ENCODE results near the gene TMEM88.
A peak's percentile ranks its signal among the peaks of the same experiment; 100 is the strongest.

TMEM88 gene

DNA sequence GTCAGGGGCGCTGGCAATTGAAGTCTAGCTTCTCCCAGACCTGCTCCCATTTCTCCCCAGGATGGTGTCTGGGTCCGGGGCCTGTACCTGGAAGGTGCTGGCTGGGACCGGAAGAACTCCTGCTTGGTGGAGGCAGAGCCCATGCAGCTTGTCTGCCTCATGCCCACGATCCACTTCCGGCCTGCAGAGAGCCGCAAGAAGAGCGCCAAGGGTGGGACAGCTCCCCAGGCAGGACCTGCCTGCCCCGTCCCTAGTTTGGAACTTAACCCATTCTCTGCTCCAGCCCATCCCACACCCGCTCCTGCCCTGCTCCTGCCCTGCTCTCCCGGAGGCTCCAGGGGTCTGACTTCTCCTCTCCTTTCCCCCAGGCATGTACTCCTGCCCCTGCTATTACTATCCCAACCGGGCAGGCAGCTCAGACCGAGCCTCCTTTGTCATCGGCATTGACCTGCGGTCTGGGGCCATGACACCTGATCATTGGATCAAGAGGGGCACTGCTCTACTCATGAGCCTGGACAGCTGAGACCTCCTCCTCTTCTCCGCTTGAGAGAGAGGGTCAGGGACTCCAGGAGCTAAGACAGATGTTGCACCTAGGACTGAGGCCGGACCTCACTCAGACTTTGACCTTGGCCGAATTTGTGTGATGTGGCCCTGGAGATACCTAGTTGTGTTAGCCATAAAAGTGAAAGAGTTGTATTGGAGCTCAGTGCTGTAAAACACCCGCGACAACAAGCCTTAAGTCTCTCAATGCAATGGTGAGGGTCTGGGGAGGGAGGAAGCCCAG, 21.7 kb upstream of the TMEM88 start:
- no peak for DNase-seq

DNA sequence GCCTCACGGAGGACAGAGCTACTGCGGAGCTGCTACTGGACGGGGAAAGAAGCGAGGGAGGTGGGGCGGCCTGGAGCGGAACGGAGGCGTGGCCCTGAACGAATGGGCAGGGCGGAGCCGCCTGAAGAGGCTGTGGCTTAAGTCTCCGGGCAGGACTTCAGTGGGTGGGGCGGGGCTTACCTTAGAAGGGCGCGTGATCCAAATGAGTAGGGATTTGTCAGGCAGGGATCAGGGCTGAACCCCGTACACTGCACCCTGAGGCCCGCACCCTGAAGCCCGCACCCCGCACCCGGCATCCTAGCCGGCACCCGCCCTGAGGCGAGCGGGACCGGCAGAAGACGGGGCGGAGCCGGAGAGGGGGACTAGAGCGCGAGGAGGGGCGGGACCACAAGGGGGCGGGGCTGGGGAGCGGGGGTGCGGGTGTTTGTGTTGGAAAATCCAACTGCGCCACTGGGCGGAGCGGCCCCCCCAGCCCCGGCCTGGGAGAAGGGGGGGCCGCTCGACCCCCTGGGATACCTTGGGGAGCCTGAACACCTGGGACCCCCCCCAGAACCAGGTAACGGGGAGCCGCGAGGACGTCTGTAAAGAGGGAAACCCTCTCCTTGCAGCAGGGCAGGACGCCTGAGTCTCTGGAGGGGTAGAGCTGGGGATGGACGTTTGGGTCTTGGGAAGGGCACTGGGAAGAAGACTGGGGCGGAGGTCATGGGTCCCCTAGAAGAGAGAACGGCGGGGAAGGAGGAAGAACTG, 20.9 kb upstream of the TMEM88 start, which contains the start of gene KDM6B:
Gene KDM6B (plus strand): TSS at position 423 of the 747 bp plus-strand sequence. CDS start 11,338 bp downstream, outside the sequence.
- peak; percentile 83 for DNase-seq

DNA sequence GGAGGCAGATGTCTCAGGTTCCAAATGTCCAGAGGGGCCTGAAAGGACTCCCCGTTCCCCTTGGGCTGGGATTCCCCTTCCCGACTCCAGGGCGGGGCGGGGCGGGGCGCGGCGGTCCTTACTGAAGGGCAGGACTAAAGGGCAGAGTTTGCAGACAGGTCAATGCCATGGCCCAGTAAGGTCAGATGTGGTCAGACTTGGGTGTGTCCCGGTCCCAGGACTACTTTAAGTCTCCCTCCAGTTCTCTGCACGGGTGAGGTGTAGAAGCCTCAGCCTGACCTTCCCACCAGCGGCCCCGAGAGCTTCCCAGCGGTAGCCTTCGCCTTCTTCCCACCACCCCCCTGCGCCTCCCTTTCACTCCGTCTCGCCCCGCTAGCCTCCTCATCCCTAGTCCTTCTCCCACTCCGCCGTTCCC, 20.3 kb upstream of the TMEM88 start:
- DNase-seq: peak in 1 of 2 donors; percentile 41

DNA sequence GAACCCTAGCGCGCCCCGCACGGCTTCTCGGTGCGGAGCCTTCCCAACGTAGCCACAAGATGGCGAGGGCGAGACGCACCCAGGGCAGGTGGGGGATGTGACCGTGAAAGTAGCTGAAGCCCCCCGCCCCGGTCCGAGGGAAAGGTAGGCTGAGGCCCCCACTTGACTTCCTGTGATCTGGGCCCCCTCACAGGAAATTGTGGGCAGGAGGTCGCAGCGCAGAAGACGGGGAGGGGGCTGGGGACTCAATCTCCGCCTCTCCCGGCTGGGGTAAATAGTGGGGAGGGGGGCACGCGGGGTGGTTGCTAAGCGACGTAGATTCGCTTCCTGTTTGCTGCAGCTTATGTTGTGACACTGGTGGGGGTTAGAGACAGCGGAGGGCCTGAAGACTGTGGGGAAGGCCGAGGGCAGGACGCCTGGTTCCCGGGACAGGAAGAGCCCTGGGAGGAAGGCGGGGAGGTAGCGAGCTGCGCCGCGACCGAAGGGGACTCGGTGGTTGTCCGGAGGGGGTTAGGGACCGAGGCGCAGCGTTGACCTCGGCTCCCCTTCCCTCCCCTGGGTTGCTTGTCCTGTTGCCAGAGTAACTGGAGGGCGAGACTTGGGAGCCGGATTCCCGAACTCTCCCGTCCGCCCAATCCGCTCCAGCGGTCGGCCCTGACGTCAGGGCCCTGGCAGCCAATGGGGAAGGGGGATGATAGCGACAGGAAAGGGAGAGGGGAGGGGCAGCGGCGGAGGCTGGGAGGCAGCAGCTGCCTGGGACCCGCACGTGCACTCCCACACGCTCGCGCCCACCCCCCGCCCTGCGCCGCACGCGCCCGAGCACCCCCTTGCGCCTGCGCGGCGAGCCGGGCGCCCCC, 19.7 kb upstream of the TMEM88 start:
- DNase-seq: peak; percentile 95 to 97

DNA sequence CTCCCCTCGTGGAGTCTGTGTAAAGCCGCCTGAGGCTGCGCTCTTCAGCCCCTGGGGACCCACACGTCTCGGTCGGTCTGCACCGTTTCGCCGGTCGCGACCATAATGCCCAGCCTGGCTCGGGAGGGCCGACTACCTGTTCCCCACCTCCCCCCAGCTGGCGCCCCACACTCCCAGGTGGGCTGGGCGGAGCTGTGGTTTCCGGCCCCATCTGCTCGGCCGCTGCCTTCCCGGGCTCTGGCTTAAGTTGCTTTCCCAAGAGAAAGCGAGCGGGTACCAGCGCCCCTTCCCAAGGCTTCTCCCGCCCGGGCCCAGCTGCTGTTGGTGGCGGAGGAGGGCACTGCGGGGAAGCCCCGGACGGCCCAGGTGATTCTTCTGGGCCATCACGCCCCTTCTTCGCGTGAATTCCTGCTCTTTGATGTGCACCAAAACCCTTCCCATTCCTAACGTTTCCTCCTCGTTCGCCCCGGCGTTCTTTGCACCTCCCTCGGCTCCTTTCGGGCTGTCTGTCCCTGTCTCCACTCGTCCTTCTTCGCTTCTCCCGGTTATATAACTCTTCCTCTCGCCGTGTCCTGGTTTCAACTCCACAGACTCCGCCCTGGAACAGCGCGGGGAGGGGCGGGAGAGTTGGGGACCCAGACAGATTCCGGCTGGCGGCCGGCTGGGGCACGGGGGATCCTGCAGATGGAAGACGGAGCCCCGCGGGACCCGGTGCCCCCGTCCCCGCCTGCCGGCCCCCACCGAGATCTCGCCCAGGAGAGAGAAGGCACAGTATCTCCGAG, 18.9 kb upstream of the TMEM88 start:
- peak; percentile 34 to 44 for DNase-seq

DNA sequence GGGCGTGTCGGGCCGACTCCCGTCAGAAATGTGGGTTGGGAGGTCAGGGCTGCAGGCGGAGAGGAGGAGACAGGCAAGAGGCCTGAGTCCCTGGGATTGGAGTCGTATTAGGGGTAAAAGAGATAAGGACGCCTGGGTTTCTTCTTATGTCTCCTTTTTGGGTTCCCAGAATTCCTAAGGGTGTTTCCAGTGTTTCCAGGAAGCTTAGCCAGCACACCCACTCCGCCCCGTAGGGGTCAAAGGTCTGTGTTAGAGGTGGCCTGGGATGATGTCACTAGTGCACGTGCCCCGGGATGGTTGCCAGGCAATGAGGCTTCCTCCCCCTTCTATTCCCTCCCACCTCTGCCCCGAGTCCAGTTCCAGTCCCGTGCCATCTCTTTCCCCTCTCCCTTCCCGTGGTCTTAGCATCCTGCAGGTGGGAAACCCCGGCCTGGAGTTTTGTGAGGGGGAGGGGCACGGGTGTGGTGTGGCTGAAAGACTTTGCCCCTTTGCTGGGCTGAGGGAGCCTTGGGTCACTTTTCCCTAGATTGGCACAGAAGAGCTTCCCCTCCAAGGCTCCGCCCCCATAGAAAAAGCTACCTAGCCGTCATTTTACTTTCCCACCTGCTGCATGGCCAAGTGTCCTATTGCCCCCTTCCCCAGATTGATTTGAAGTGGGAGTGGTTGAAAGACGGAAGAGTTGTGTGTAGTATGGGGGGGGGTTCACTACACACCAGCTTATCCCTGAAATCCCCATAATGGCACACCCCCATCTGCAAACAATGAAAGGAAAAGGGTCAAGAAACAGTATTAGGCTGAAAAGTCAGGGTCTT, 18.1 kb upstream of the TMEM88 start:
- peak; percentile 22 to 47 for DNase-seq

DNA sequence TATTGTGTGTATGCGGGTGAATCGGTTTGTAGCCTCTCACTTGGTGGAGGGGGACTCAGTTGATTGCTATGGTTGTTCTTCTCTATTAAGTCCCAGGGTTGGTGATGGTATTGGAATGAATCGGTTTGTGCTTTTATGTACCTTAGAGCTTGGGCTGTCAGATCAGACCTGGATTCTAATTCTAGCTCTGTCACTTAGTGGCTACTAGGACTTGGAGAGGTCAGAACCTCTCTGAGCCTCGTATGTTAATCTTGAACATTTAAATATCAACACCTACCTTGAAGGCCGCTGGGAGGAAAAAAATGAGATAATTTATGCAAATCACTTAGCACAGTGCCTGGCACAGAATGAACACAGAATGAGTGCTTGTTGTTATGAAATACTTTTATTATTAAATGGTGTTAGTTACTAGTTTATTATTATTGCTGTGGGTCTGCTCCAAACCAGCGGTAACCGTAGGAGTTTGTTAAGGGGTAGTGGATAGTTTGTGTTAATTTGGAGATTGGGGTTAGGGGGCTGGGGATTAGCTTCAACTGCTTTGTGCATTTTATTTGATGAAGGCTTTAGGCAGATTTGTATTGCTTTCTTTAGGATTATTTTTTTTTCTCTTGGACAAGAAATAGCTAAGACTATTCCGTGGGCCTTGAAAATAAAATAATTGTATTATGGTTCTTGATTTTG, 17.3 kb upstream of the TMEM88 start:
- no peak for DNase-seq

DNA sequence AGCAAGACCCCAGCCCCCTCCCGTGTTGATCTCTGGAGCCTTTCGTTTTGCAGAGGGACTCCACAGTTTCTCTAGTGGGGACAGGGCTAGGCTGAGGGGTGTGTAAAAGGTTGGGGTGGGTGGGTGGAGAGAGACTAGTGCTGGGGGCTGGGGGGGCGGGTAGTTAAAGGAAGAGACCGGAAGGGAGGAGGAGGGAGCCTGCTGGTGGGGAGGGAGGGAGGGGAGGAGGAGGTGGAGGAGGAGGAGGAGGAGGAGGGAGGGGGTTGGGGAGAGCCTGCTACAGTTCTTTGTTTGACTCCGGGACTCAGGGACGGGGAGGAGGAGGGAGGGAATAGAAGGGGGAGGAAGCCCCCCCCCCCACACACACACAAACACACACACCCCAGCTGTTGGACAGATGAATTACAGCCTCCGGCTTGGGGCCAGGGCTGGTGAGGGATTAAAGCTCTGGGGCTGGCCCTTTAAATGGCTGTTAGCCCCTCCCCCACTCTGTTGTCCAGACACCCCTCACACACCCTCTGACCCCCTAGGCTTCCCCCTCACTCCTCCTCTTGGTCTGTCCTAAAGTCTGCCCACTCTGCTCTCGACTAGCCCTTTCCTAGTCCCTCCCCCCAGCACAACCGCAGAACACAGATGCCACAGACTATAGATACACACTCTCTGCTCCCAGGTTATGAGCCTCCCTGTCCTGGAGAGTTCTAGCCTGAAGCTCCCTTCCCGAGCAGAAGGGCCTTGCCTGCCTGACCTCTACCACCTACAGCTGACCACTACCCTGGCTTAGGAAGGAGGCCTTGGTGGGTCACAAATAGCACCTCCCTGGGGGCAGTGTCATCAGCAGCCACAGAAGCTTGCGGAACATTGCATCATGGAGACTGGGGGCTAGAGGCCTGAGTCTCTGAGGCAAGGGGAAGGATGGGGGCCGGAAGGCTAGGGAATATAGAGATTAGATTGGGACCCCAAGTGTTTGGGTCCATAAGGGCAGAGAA, 16.5 kb upstream of the TMEM88 start:
- DNase-seq: peak; percentile 18 to 23

DNA sequence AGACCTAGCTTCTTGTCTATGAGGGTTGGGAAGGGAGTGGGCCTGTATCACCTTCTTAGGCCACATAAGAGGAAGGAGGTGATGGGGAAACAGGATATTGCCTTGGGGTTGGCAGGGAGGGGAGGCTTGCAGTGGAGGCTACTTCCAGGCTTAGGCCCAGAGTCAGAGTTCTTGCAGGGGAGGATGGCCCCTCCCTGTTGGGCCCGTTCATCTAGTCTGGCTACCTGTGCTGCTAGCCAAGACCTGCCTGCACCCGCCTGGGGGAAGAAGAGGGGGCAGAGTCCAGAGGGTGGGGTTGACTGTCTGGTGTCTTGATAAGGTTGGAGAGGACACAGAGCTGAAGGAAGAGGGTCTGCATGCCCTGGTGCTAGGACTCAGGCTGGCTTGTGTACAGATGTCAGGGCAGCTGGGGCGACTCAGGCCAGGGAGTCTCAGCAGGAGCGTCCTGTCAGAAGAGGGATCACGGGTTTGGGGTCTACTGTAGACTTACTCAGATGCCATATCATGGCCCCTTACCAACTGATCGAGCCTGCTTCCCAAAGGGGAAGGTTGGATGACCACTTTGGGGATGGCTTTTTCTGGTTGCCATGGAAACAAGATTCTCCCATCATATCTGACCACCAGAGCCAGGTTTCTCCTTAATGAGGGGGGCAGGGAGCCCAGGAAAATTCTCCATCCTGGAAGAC, 15.5 kb upstream of the TMEM88 start:
- no peak for DNase-seq

DNA sequence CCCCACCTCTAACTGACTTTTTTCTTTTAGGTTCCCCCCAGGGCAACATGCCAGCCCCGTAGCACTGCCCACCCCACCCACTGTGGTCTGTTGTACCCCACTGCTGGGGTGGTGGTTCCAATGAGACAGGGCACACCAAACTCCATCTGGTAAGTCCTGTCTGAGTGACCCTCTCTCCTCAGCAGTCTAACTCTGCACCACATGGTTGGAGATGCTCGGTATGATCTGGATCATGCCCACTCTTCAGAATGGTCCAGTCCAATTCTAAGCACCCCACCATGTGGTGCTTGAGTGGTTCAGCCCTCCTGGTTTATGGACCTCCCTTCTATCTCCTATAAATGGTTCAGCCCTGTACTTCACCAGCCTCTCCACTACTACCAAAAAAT, 15.0 kb upstream of the TMEM88 start:
- DNase-seq: peak in 1 of 2 donors; percentile 14

DNA sequence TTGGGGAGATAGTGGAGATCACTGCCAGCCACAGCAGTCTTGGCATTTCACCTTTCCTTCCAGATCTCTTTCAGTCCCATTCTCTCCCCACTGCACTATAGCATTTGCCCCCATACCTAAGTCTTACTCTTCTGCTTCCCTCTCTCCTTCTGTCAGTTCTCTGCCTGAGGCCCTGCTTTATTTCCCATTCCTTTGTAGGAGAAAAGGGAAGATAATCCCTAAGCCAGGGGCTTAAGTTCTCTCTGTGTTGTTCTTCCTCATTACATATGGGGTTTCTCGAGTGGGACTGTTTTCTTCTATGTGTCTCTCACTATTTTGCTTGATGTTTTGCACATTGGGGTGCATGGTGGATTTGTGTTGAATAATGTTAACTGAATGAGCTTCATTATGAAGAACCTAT, 14.4 kb upstream of the TMEM88 start:
- DNase-seq: no peak

DNA sequence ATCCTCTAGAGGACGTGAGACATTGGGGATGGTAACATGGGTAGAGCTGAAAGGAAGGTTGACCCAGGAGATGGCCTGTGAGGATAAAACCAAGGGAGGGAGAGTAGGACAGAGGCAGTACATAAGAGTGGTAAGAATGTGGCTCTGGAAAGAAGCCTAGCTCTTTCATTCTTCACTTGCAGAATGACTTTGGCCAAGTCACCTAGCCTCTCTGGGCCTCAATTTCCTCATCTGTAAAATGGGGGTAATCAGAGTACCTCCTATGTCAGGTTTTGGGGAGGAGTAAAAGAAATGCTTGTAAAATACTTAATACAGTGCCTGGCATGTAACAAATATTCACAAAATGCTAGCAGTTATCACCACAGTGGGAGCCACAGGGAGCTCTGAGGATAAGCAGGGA, 14.0 kb upstream of the TMEM88 start:
- DNase-seq: no peak

DNA sequence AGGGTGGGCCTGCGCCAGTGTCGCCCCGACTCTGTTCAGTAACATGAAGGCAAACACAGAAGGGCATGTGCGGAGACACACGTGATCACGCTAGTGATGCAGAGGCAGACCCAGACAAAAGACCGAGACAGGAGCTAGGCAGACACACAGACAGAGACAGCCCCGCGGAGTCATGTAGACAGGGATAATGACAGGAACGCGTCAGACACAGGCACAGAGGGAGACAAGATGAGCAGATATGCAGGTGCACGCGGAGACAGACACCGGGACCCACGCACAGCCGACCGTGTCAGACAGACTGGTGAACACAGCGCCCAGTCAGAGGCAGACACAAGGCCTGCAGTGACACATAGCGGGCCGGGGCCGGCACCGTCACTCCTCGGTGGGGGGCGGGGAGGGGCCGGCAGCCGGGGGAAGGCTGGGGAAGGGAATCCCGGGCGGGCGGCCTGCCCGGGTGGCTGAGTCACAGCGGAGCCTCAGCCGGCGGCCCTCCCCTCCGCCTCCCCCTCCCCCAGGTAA, 13.4 kb upstream of the TMEM88 start:
- DNase-seq: peak; percentile 72 to 81

DNA sequence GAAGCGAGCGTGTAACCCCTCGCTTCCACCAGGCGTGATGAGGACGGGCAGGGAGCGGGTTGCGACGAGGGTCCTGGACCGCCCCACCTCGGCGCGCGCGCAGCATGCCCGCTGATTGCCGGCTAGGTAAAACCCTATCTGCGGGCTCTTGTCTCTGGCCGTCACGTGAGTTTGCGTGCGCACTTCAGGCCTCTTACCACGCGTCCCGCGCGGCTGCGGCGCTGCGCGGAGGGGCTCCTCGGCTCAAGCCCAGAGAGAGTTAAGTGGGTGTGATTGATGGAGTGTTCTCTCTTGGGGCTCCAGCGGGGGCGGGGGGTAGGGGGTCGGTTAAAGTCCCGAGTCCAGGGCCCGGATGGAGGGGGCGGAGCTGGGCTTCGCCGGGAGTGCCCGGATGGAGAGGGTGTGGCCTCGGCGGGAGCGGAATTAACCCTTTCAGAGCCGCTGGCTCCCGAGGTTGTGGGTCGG, 12.9 kb upstream of the TMEM88 start:
- peak; percentile 79 to 89 for DNase-seq

DNA sequence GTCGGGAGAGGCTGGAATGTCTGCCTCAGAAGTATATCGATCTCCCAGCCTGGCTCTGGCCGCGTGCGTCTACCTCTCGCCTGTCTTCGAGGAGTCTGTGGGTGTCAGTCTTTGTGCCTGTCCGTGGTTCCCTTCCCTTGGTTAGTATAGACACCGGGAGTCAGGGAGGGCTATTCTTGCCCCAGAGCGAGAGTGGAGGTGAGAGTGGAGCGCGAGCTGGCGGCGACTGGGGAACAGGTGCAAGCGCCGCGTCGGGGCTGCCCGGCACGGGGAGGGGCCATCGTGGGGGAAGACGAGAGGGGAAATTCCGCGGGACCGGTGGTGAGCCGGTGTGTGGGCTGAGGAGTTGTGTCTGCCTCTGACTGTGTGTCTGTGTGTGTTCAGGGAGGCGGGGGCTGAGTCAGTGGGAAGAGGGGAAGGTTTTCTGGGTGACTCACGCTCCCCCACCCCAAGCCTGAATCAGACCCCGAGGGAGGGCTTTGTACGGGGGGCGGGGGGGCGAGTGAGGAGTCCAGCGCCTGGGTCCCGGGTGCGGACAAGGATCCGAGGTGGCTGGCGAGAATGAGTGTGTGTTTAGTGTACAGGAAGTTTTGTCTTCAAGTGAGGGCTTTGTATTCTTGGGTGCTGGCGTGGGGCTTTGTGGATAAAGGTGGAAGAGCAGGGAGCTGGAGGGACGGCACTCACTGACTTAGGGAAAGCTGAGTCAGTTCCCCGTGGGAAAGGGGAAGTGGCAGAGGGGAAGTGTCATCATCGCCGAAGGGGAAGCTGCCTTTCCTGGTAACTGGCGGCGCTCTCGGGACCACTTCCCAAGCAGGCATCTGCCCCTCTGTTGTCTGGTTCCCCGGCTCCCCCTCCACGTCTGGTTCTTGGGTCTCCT, 12.2 kb upstream of the TMEM88 start:
- peak; percentile 41 to 77 for DNase-seq

DNA sequence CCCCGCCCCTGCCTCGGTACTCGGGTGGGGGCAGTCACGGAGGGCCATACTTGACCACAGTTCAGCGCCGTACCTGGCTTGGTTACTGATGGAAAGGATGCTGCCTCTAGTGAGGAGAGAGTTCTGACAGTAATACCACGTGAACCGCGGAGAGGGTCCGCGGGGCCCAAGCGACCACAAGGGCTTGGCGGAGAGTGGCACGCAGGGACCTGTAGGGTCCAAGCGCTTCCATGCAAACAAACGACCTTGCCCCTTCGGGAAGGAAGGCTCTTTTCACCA, 11.7 kb upstream of the TMEM88 start:
- no peak for DNase-seq

DNA sequence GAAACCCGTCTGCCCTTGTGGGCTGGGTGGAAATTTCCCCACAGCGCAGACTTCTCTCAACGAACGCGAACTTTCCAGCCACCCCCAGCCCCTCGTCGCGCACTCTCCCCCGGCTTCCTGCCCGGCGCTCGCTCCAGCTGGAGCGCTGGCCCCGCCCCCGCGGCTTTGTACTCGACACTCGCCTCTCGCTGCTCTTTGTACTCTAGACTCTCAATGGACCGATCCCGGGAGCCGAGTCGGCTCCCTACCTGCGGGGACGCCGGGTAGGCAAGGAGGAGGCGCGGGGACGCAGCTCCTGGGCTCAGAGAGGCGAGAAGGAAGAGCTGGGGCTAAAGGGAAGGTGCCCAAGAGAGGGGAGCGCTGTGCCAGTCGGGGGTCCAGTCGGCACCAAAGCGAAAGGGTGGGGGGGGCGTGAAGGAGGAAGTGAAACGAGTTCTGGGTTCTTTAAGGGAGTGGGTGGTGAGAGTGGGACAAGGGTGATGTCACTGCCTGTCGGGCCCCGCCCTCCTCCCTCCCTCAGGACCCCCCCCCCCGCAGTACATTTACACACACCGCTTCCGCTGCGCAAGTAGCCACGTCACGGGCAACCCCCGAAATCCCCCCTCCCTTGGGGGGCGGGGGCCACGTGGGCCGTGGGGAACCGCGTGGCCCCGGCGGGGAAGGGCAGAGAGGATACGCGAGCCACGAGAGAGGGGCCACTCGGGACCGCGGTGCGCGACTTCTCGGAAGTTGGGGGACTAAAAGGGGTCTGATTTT, 11.2 kb upstream of the TMEM88 start:
- DNase-seq: peak; percentile 58 to 68

All from hippocampal formation (tissue), 2 donors.